SK-N-SH (cell line): ENCODE measurements around the gene MYCBP. TPM values are rescaled to one million over a fixed set of nuclear protein-coding genes. Genes with fewer than 3 reads are reported as not detected.

Source experiments
- CTCF ChIA-PET: fragments of 300-600, 350-600 bp; formaldehyde crosslinking; extraction: SDS; loops from one replicate; lab custom pipeline; 2021; lab: Yijun Ruan, JAX
- POLR2A ChIA-PET: fragments of 350-600 bp; sonication (Branson Sonifier 250); formaldehyde crosslinking; extraction: SDS; loops from one replicate; lab custom pipeline; 2020; ENCODE audit warnings: antibody characterized with exemption, inconsistent platforms; lab: Yijun Ruan, JAX
- DNase-seq: peaks from one replicate; pipeline ENCODE4 v3.0.0; 2012
- H2AFZ ChIP-seq: fragments of 200-600 bp; sonication (generic); 2 replicates; pipeline ENCODE4 v1.8.1; 2016; ENCODE audit warnings: antibody characterized with exemption, mild to moderate bottlenecking, low read depth
- H3F3A ChIP-seq: fragments of 200-600 bp; sonication (generic); replicated peaks from 2 replicates; pipeline ENCODE3; 2016; ENCODE audit warnings: antibody characterized with exemption, mild to moderate bottlenecking; ENCODE audit not compliant: insufficient read depth
- H3K27ac ChIP-seq, 2 experiments: fragments of 200-500 bp in 1 of 2; fragments of 200-600 bp in 1 of 2; sonication (Bioruptor generic) in 1 of 2; sonication (generic), shearing (Covaris generic) in 1 of 2; 2 replicates each; pipeline versions ENCODE4 v1.5.1 to v1.6.1; 2014 to 2016; ENCODE audit warnings: low read depth in 2 of 2, inconsistent platforms in 1 of 2, low read length in 1 of 2, mild to moderate bottlenecking in 1 of 2, mixed read lengths in 1 of 2
- H3K27me3 ChIP-seq: fragments of 200-600 bp; sonication (generic), shearing (Covaris generic); 2 replicates; pipeline ENCODE4 v1.6.1; 2016; ENCODE audit warnings: mixed run types; ENCODE audit not compliant: insufficient read depth
- H3K36me3 ChIP-seq, 2 experiments: fragments of 200-500 bp in 1 of 2; fragments of 200-600 bp in 1 of 2; sonication (Bioruptor generic) in 1 of 2; sonication (generic) in 1 of 2; replicated peaks in 1 of 2; 2 replicates each; pipeline versions ENCODE3 to v1.5.1; 2014 to 2016; ENCODE audit warnings: low read length in 1 of 2, mild to moderate bottlenecking in 1 of 2; ENCODE audit not compliant: insufficient read depth in 2 of 2, control insufficient read depth in 1 of 2
- H3K4me1 ChIP-seq, 2 experiments: fragments of 200-500 bp in 1 of 2; fragments of 200-600 bp in 1 of 2; sonication (Bioruptor generic) in 1 of 2; sonication (generic), shearing (Covaris generic) in 1 of 2; 2 replicates each; pipeline versions ENCODE4 v1.5.1 to v1.6.1; 2014 to 2016; ENCODE audit warnings: low read depth in 1 of 2, low read length in 1 of 2, mixed run types in 1 of 2; ENCODE audit not compliant: insufficient read depth in 2 of 2, control insufficient read depth in 1 of 2
- H3K4me2 ChIP-seq: fragments of 200-600 bp; sonication (generic), shearing (Covaris generic); 2 replicates; pipeline ENCODE4 v1.6.1; 2017; ENCODE audit warnings: mixed run types
- H3K4me3 ChIP-seq, 2 experiments: fragments of 200-500 bp in 1 of 2; fragments of 200-600 bp in 1 of 2; sonication (Bioruptor generic) in 1 of 2; sonication (generic), shearing (Covaris generic) in 1 of 2; 2 replicates each; pipeline versions ENCODE4 v1.5.1 to v1.8.1; 2014 to 2016; ENCODE audit warnings: low read depth in 2 of 2, inconsistent platforms in 1 of 2, low read length in 1 of 2, mild to moderate bottlenecking in 1 of 2, mixed read lengths in 1 of 2, moderate library complexity in 1 of 2
- H3K79me2 ChIP-seq: fragments of 200-600 bp; sonication (generic); 2 replicates; pipeline ENCODE4 v1.8.1; 2017; ENCODE audit warnings: mild to moderate bottlenecking; ENCODE audit not compliant: insufficient read depth
- H3K9ac ChIP-seq: fragments of 200-600 bp; sonication (generic); 2 replicates; pipeline ENCODE4 v1.6.1; 2017; ENCODE audit warnings: mixed run types
- H3K9me2 ChIP-seq: fragments of 200-600 bp; sonication (generic); 2 replicates; pipeline ENCODE4 v1.6.1; 2017; ENCODE audit warnings: mixed run types
- H3K9me3 ChIP-seq: fragments of 200-600 bp; sonication (generic); 2 replicates; pipeline ENCODE4 v1.6.1; 2017; ENCODE audit warnings: mixed run types, mild to moderate bottlenecking, moderate library complexity
- H4K20me1 ChIP-seq: fragments of 200-600 bp; sonication (generic); 2 replicates; pipeline ENCODE4 v1.6.1; 2017; ENCODE audit warnings: mild to moderate bottlenecking, mixed run types; ENCODE audit not compliant: insufficient read depth
- CHD2 ChIP-seq: fragments of 150-350 bp; IDR thresholded peaks from 2 replicates; pipeline ENCODE4 v1.6.1; 2018; ENCODE audit warnings: low read length; ENCODE audit not compliant: partially characterized antibody
- CTCF ChIP-seq: fragments of 200-600 bp; sonication (generic); IDR thresholded peaks from 2 replicates; pipeline ENCODE4 v1.6.1; 2017; ENCODE audit warnings: antibody characterized with exemption, mild to moderate bottlenecking, moderate library complexity
- EZH2phosphoT487 ChIP-seq: fragments of 200-600 bp; sonication (generic); IDR thresholded peaks from 2 replicates; pipeline ENCODE4 v1.6.1; 2017; ENCODE audit warnings: low read depth, mixed run types, mild to moderate bottlenecking, antibody characterized with exemption, moderate library complexity, borderline replicate concordance
- FOSL2 ChIP-seq: IDR thresholded peaks from 2 replicates; pipeline ENCODE4 v1.4.0; 2012; ENCODE audit warnings: low read depth, mild to moderate bottlenecking, moderate library complexity, borderline replicate concordance
- FOXM1 ChIP-seq: IDR thresholded peaks from 2 replicates; pipeline ENCODE4 v1.4.0; 2012; ENCODE audit warnings: low read depth, mild to moderate bottlenecking
- IRF3 ChIP-seq: fragments of 150-350 bp; IDR thresholded peaks from 2 replicates; pipeline ENCODE4 v1.6.1; 2016; ENCODE audit warnings: mild to moderate bottlenecking, low read depth, low read length
- MXI1 ChIP-seq: IDR thresholded peaks from 2 replicates; pipeline ENCODE4 v1.6.1; 2012; ENCODE audit warnings: mild to moderate bottlenecking, low read depth, low read length, improper control_type of control experiment
- NFIC ChIP-seq: IDR thresholded peaks from 2 replicates; pipeline ENCODE4 v1.4.0; 2012; ENCODE audit warnings: borderline replicate concordance
- RAD21 ChIP-seq: IDR thresholded peaks from 2 replicates; pipeline ENCODE4 v1.6.1; 2012; ENCODE audit warnings: mild to moderate bottlenecking, low read length
- RFX5 ChIP-seq: IDR thresholded peaks from 2 replicates; pipeline ENCODE4 v1.6.1; 2012; ENCODE audit warnings: mild to moderate bottlenecking, improper control_type of control experiment, low read length
- SIN3A ChIP-seq: IDR thresholded peaks from 2 replicates; pipeline ENCODE4 v1.6.1; 2012; ENCODE audit warnings: low read depth, mild to moderate bottlenecking, low read length, moderate library complexity, borderline replicate concordance
- SMC3 ChIP-seq: IDR thresholded peaks from 2 replicates; pipeline ENCODE4 v1.6.1; 2012; ENCODE audit warnings: low read depth, low read length, improper control_type of control experiment
- TAF1 ChIP-seq: IDR thresholded peaks from 2 replicates; pipeline ENCODE4 v1.6.1; 2012; ENCODE audit warnings: low read depth, mild to moderate bottlenecking, low read length, moderate library complexity, borderline replicate concordance
- TEAD4 ChIP-seq: IDR thresholded peaks from 2 replicates; pipeline ENCODE4 v1.4.0; 2012; ENCODE audit warnings: mild to moderate bottlenecking, borderline replicate concordance; ENCODE audit not compliant: insufficient read depth
- ZBTB33 ChIP-seq: IDR thresholded peaks from 2 replicates; pipeline ENCODE4 v1.4.0; 2012; ENCODE audit warnings: low read depth, borderline replicate concordance
- WGBS: methylation state at CpG from one replicate; pipeline ENCODE4 v1.1.6; 2017; ENCODE audit warnings: low lambda C conversion rate; 5-methylcytosine and 5-hydroxymethylcytosine counted together
- polyA plus RNA-seq, 3 experiments: library from polyadenylated mRNA; depleted of rRNA; stranded (reverse); fragments of >200 nt; gene quantifications; 2 replicates each; pipeline ENCODE4 v1.2.3, GENCODE V29; 2012

Gene MYCBP
- polyA plus RNA-seq, 1 of the 3 experiments (the other 2 are of a cell fraction): 16.0 TPM

- ChIA-PET POLR2A (no interaction called here), CTCF (interaction anchor here (7.2 kb wide), 1 partner anchor 12 kb away, joined by 58 read pairs; no protein-coding TSS in a partner anchor)
- no peak overlapping the region for H3K9ac ChIP-seq
- no peak for DNase-seq
- H3K4me2 ChIP-seq: no peak overlapping the region
- H4K20me1 ChIP-seq: no peaks in the 10 kb centered on the region
- TF ChIP-seq FOSL2 (no peak), FOXM1 (no peak), CHD2 (no peak), SIN3A (no peak), CTCF (no peak), NFIC (no peak), MXI1 (no peak), EZH2phosphoT487 (no peak), TAF1 (no peak), TEAD4 (no peak), RFX5 (no peak), RAD21 (no peak), SMC3 (no peak)
- H3K9me2 ChIP-seq: no peaks in the 10 kb centered on the region
- WGBS: 0% methylated on average over 1 of the region's 1 CpG
- H3K27ac ChIP-seq: no peak overlapping the region
- H3K79me2 ChIP-seq: no peaks in the 10 kb centered on the region
- peaks cover 85% of the 10 kb centered on the region for H3K27me3 ChIP-seq
- H3F3A ChIP-seq: no peaks in the 10 kb centered on the region
- H2AFZ ChIP-seq: no peak overlapping the region
- no peaks in the 10 kb centered on the region for H3K9me3 ChIP-seq
- H3K36me3 ChIP-seq: no peaks in the 10 kb centered on the region
- peaks cover 0 to 2% of the 10 kb centered on the region in 2 experiments; a peak in 1 of 4 replicates for H3K4me1 ChIP-seq
- H3K4me3 ChIP-seq: no peak overlapping the region
Measured at GRCh38 chr1:38820860-38821259, 52.3 kb downstream of the MYCBP start.

- Histone ChIP-seq H3K36me3 (no peaks in the 10 kb centered on the region), H2AFZ (no peak overlapping the region), H3K4me1 (peaks cover 0 to 2% of the 10 kb centered on the region in 2 experiments; a peak in 1 of 4 replicates), H3K9ac (no peak overlapping the region), H3K27ac (no peak overlapping the region), H3K4me3 (no peak overlapping the region), H3F3A (no peaks in the 10 kb centered on the region), H3K79me2 (no peaks in the 10 kb centered on the region), H3K9me2 (no peaks in the 10 kb centered on the region), H3K27me3 (peaks cover 86% of the 10 kb centered on the region), H3K4me2 (no peak overlapping the region), H3K9me3 (no peaks in the 10 kb centered on the region), H4K20me1 (no peaks in the 10 kb centered on the region)
- CTCF ChIA-PET: interaction anchor here (1.3 to 3.0 kb wide), 11 partner anchors 8 to 794 kb away, joined by 3 to 19 read pairs (median 5); no protein-coding TSS in a partner anchor
- 60% methylated on average over 1 of the region's 2 CpGs for WGBS
- TF ChIP-seq IRF3 (no peak), ZBTB33 (no peak)
- POLR2A ChIA-PET: no interaction called here
- no peak for DNase-seq
Measured at GRCh38 chr1:38819516-38819915, 53.6 kb downstream of the MYCBP start.
